Activated T-cell treated with anti-CD3 and anti-CD28 coated beads for 1 hour (primary cell): ENCODE results near the gene TAF13.

Experiments
- DNase-seq: peaks from one replicate; pipeline ENCODE4 v3.0.0-alpha.2; 2020; ENCODE audit warnings: low read depth

Gene TAF13

GRCh38 chr1:109075531-109076490, at the start of gene TAF13:
TSS of gene TAF13 (minus strand) at chr1:109076003. CDS start at chr1:109075947, 56 bp downstream.
- DNase-seq: peak; percentile 77

GRCh38 chr1:109120356-109120755, 44.6 kb upstream of the TAF13 start:
- no peak for DNase-seq

- DNase-seq: no peak
Observed at GRCh38 chr1:109118089-109118488, 42.3 kb upstream of the TAF13 start.

GRCh38 chr1:109116286-109116685, 40.5 kb upstream of the TAF13 start:
- no peak for DNase-seq

- DNase-seq: no peak
Observed at GRCh38 chr1:109115685-109116084, 39.9 kb upstream of the TAF13 start.

- no peak for DNase-seq
Observed at GRCh38 chr1:109114342-109114674, 38.5 kb upstream of the TAF13 start.

GRCh38 chr1:109113590-109114341, 38.0 kb upstream of the TAF13 start, which contains the start of gene ELAPOR1:
TSS of gene ELAPOR1 (plus strand) at chr1:109114115. CDS start at chr1:109114184, 69 bp downstream.
- DNase-seq: peak; percentile 76

- DNase-seq: peak; percentile 92
Observed at GRCh38 chr1:109112652-109113285, 37.0 kb upstream of the TAF13 start.

- no peak for DNase-seq
Observed at GRCh38 chr1:109112056-109112651, 36.4 kb upstream of the TAF13 start.

- DNase-seq: no peak
Observed at GRCh38 chr1:109111386-109112055, 35.7 kb upstream of the TAF13 start.

GRCh38 chr1:109109906-109110305, 34.1 kb upstream of the TAF13 start:
- DNase-seq: no peak

GRCh38 chr1:109107785-109108184, 32.0 kb upstream of the TAF13 start:
- no peak for DNase-seq

GRCh38 chr1:109105881-109106280, 30.1 kb upstream of the TAF13 start:
- DNase-seq: no peak

GRCh38 chr1:109104364-109105151, 28.8 kb upstream of the TAF13 start:
- no peak for DNase-seq

- peak; percentile 95 for DNase-seq
Observed at GRCh38 chr1:109099938-109100773, 24.4 kb upstream of the TAF13 start.

- no peak for DNase-seq
Observed at GRCh38 chr1:109096120-109096519, 20.3 kb upstream of the TAF13 start.

GRCh38 chr1:109095631-109096030, 19.8 kb upstream of the TAF13 start:
- DNase-seq: no peak

GRCh38 chr1:109094871-109095270, 19.1 kb upstream of the TAF13 start:
- no peak for DNase-seq

- no peak for DNase-seq
Observed at GRCh38 chr1:109094377-109094803, 18.6 kb upstream of the TAF13 start.

GRCh38 chr1:109091839-109092193, 16.0 kb upstream of the TAF13 start:
- no peak for DNase-seq
